ENCODE results near the gene BANP.

DNA sequence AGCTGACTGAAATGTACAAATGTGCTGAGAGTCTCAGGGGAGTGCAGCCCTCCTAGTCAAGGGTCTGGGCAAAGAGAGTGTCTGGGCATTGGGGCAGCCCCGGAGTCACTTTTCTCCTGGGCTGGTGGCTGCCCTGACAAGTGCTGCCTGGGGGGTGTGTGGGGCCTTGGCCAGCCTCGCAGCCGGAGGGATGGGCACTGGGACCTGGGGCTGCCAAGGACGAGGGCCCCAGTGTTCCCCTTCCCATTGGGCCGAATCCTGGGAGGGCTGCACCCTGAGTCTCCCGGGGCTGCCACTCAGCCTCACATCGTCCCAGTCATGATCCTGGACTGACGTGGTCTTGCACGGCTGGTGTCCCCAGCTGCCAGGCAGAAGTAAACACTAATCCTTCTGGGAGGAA, 132.3 kb downstream of the BANP start:
- no peak for TF ChIP-seq POLR2AphosphoS5 (IDR thresholded peaks at IDR 0.05)
- TF ChIP-seq, protein P1, sequence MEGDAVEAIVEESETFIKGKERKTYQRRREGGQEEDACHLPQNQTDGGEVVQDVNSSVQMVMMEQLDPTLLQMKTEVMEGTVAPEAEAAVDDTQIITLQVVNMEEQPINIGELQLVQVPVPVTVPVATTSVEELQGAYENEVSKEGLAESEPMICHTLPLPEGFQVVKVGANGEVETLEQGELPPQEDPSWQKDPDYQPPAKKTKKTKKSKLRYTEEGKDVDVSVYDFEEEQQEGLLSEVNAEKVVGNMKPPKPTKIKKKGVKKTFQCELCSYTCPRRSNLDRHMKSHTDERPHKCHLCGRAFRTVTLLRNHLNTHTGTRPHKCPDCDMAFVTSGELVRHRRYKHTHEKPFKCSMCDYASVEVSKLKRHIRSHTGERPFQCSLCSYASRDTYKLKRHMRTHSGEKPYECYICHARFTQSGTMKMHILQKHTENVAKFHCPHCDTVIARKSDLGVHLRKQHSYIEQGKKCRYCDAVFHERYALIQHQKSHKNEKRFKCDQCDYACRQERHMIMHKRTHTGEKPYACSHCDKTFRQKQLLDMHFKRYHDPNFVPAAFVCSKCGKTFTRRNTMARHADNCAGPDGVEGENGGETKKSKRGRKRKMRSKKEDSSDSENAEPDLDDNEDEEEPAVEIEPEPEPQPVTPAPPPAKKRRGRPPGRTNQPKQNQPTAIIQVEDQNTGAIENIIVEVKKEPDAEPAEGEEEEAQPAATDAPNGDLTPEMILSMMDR (IDR thresholded peaks at IDR 0.05), result no peak

Measured in esophagus muscularis mucosa (tissue), 3 donors.